WTC11 (cell line): ENCODE results near the gene GRXCR2. TPM values are rescaled to one million over a fixed set of nuclear protein-coding genes. Genes with fewer than 3 reads are reported as not detected.

ENCODE experiments used
- ATAC-seq: fragments of 200-7000 bp; cut with Tn5 transposase; 2 replicates; pipeline ENCODE4 v1.10.0; 2021; ENCODE audit warnings: mild to moderate bottlenecking, moderate library complexity
- CTCF ChIA-PET: fragments of 300-600 bp; sonication (Branson Sonifier 250); formaldehyde crosslinking; loops from one replicate; lab custom pipeline; 2021; ENCODE audit warnings: antibody characterized with exemption; lab: Charles Lee
- POLR2A ChIA-PET: fragments of 350-600 bp; sonication (Branson Sonifier 250); formaldehyde crosslinking; loops from one replicate; lab custom pipeline; 2021; ENCODE audit warnings: antibody characterized with exemption; lab: Charles Lee
- DNase-seq: peaks from one replicate; pipeline ENCODE4 v3.0.0; 2021; ENCODE audit warnings: low spot score
- H3K27ac Mint-ChIP-seq: 2 replicates; pipeline ENCODE4 v1.8.0; 2021; ENCODE audit warnings: mixed read lengths
- H3K27me3 Mint-ChIP-seq: 2 replicates; pipeline ENCODE4 v1.8.0; 2021; ENCODE audit warnings: low read depth, mild to moderate bottlenecking, moderate library complexity, mixed read lengths
- H3K36me3 Mint-ChIP-seq: 2 replicates; pipeline ENCODE4 v1.8.0; 2021; ENCODE audit warnings: mixed read lengths
- H3K4me1 Mint-ChIP-seq: 2 replicates; pipeline ENCODE4 v1.8.0; 2022; ENCODE audit warnings: mixed read lengths
- H3K4me3 Mint-ChIP-seq: 2 replicates; pipeline ENCODE4 v1.8.0; 2021; ENCODE audit warnings: mild to moderate bottlenecking, moderate library complexity, mixed read lengths
- H3K9me3 Mint-ChIP-seq: 2 replicates; pipeline ENCODE4 v1.8.0; 2021; ENCODE audit warnings: mixed read lengths
- AR ChIP-seq: fragments of 250-450 bp; sonication (Bioruptor Pico); IDR thresholded peaks from 2 replicates; pipeline ENCODE4 v1.9.0; 2021; ENCODE audit warnings: mild to moderate bottlenecking
- CTCF ChIP-seq: fragments of 200-600 bp; IDR thresholded peaks from 2 replicates; pipeline ENCODE4 v1.8.0; 2022; ENCODE audit warnings: antibody characterized with exemption
- E2F4 ChIP-seq: sonication (generic); formaldehyde crosslinking; IDR thresholded peaks from 2 replicates; pipeline ENCODE4 v1.8.1; 2022; ENCODE audit warnings: low read depth, mild to moderate bottlenecking, moderate library complexity, missing genetic modification reagents, borderline replicate concordance
- ERG ChIP-seq: fragments of 250-450 bp; sonication (Bioruptor Pico); IDR thresholded peaks from 2 replicates; pipeline ENCODE4 v1.8.0; 2021; ENCODE audit warnings: mild to moderate bottlenecking
- ESRRA ChIP-seq: sonication (generic); formaldehyde crosslinking; IDR thresholded peaks from 2 replicates; pipeline ENCODE4 v1.8.1; 2022; ENCODE audit warnings: mild to moderate bottlenecking, missing genetic modification reagents, borderline replicate concordance
- GABPB1 ChIP-seq: sonication (generic); formaldehyde crosslinking; IDR thresholded peaks from 2 replicates; pipeline ENCODE4 v1.8.1; 2023; ENCODE audit warnings: mild to moderate bottlenecking, missing genetic modification reagents
- MAX ChIP-seq: sonication (generic); formaldehyde crosslinking; IDR thresholded peaks from 2 replicates; pipeline ENCODE4 v1.8.0; 2022; ENCODE audit warnings: mild to moderate bottlenecking, missing genetic modification reagents
- MYBL2 ChIP-seq: sonication (generic); formaldehyde crosslinking; IDR thresholded peaks from 2 replicates; pipeline ENCODE4 v1.8.1; 2023; ENCODE audit warnings: mild to moderate bottlenecking, moderate library complexity, missing genetic modification reagents
- NFATC4 ChIP-seq: fragments of 250-450 bp; sonication (Bioruptor Pico); IDR thresholded peaks from 2 replicates; pipeline ENCODE4 v1.9.0; 2021; ENCODE audit warnings: mild to moderate bottlenecking
- NR2C2 ChIP-seq: sonication (generic); formaldehyde crosslinking; IDR thresholded peaks from 2 replicates; pipeline ENCODE4 v1.8.0; 2022; ENCODE audit warnings: mild to moderate bottlenecking, missing genetic modification reagents
- NR3C1 ChIP-seq: sonication (generic); formaldehyde crosslinking; conservative IDR thresholded peaks from 2 replicates; pipeline ENCODE4 v1.8.1; 2023; ENCODE audit warnings: low read depth, mild to moderate bottlenecking, missing genetic modification reagents
- RORB ChIP-seq: fragments of 250-450 bp; sonication (Bioruptor Pico); IDR thresholded peaks from 2 replicates; pipeline ENCODE4 v1.9.0; 2021; ENCODE audit warnings: mild to moderate bottlenecking
- SMAD4 ChIP-seq: sonication (generic); formaldehyde crosslinking; IDR thresholded peaks from 2 replicates; pipeline ENCODE4 v1.8.0; 2022; ENCODE audit warnings: mild to moderate bottlenecking, missing genetic modification reagents
- STAT6 ChIP-seq: sonication (generic); formaldehyde crosslinking; conservative IDR thresholded peaks from 2 replicates; pipeline ENCODE4 v1.8.1; 2023; ENCODE audit warnings: mild to moderate bottlenecking, low read depth, missing genetic modification reagents, moderate library complexity
- TEAD4 ChIP-seq: sonication (generic); formaldehyde crosslinking; IDR thresholded peaks from 2 replicates; pipeline ENCODE4 v1.8.0; 2022; ENCODE audit warnings: mild to moderate bottlenecking, missing genetic modification reagents
- TP53 ChIP-seq: sonication (generic); formaldehyde crosslinking; IDR thresholded peaks from 2 replicates; pipeline ENCODE4 v1.8.1; 2023; ENCODE audit warnings: mild to moderate bottlenecking, missing genetic modification reagents
- ZNF121 ChIP-seq: sonication (generic); formaldehyde crosslinking; IDR thresholded peaks from 2 replicates; pipeline ENCODE4 v1.8.0; 2023; ENCODE audit warnings: missing genetic modification reagents
- ZNF512 ChIP-seq: sonication (generic); formaldehyde crosslinking; IDR thresholded peaks from 2 replicates; pipeline ENCODE4 v1.8.1; 2022; ENCODE audit warnings: missing genetic modification reagents, borderline replicate concordance
- ZSCAN18 ChIP-seq: fragments of 250-450 bp; sonication (Bioruptor Pico); IDR thresholded peaks from 2 replicates; pipeline ENCODE4 v2.1.2; 2022; ENCODE audit warnings: mild to moderate bottlenecking, moderate library complexity
- total RNA-seq: library from RNA; stranded (reverse); gene quantifications from 3 replicates; pipeline ENCODE4 v1.2.3, GENCODE V29; 2021

GRXCR2 gene
- total RNA-seq, 1 experiment from 2014 or later = not detected

- TF ChIP-seq CTCF (no peak), ESRRA (CRISPR knock-in tag) (no peak), ZNF121 (CRISPR knock-in tag) (no peak), GABPB1 (CRISPR knock-in tag) (no peak), ZNF512 (CRISPR knock-in tag) (no peak)
- TF ChIP-seq, all 79 proteins: peak for 0
Measured at GRCh38 chr5:145918397-145918796, 45.6 kb upstream of the GRXCR2 start (continued).

GRCh38 chr5:145917288-145917687 lies 44.5 kb upstream of the GRXCR2 start:
- ChIA-PET POLR2A (no interaction called here), CTCF (interaction anchor here (1.4 kb wide), 1 partner anchor 29 kb away, joined by 3 read pairs; no protein-coding TSS in a partner anchor)
- Mint-ChIP-seq H3K9me3 (peaks cover 6% of the 10 kb centered on the region), H3K4me1 (peaks cover 17% of the 10 kb centered on the region), H3K27me3 (peaks cover 3% of the 10 kb centered on the region; the same call in 1 of the 2 replicates), H3K27ac (no peak overlapping the region), H3K36me3 (no peaks in the 10 kb centered on the region), H3K4me3 (no peak overlapping the region)
- DNase-seq (no peak), ATAC-seq (no peak)
- TF ChIP-seq TEAD4 (CRISPR knock-in tag) = no peak
- TF ChIP-seq MAX = no peak
- TF ChIP-seq ERG (CRISPR knock-in tag) = no peak
- no peak for TF ChIP-seq RORB
- no peak for TF ChIP-seq ZSCAN18 (CRISPR knock-in tag)
- no peak for TF ChIP-seq AR
- TF ChIP-seq MYBL2 (CRISPR knock-in tag) = no peak
- TF ChIP-seq NR2C2 (CRISPR knock-in tag) = no peak
- no peak for TF ChIP-seq TP53 (CRISPR knock-in tag)
- TF ChIP-seq E2F4 (CRISPR knock-in tag) = no peak
- no peak for TF ChIP-seq NR3C1 (CRISPR knock-in tag)
- TF ChIP-seq NFATC4 = no peak
- no peak for TF ChIP-seq SMAD4 (CRISPR knock-in tag)
- TF ChIP-seq STAT6 (CRISPR knock-in tag) = no peak
